Measurements from ENCODE around the gene DTWD2.

- no peak for TF ChIP-seq POLR2A (IDR thresholded peaks at IDR 0.05)
- no peak for TF ChIP-seq CTCF (IDR thresholded peaks at IDR 0.05)
- no peak for TF ChIP-seq EP300 (IDR thresholded peaks at IDR 0.05)
Observed at GRCh38 chr5:119022773-119023172, 34.4 kb upstream of the DTWD2 start.
